Measurements from ENCODE around the gene CNOT11. TPM values are rescaled to one million over a fixed set of nuclear protein-coding genes. Genes with fewer than 3 reads are reported as not detected.

The CNOT11 gene
- total RNA-seq, 2 experiments from 2014 or later, result 39.4 to 46.8 TPM

DNA sequence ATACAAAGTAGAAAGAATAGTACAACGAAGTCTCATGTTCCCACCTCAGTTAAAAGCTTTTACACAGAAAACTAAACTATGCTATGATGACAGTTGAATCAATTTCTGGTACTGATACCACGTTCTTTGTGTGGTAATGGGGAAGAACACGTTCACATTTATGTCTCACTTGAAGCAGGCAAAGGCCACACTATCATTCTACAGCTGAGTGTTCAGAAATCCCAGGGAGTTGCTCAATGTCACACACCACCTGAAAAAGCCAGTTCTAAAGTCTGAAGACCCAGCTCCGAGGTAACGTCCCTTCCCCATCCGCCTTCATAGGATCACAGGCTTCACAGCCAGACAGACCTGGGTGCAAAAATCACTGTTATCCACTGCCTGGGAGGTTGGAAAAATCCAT, 46.9 kb downstream of the CNOT11 start:
- CTCF ChIA-PET, result interaction anchor here (0.7 to 1.3 kb wide), 5 partner anchors 9 to 48 kb away, joined by 3 to 5 read pairs (median 3); partner anchors contain the start of gene RNF149

GRCh38 chr2:101300164-101300563, 47.5 kb downstream of the CNOT11 start:
- Histone ChIP-seq H3K36me3 (ENCODE audit: insufficient read depth, low read length) (peaks cover 27% of the 10 kb centered on the region), H3K4me1 (ENCODE audit: insufficient read depth, low read length) (peaks cover 80% of the 10 kb centered on the region), H3K4me3 (ENCODE audit: low read length) (no peak overlapping the region), H3K27ac (ENCODE audit: low read depth in 1 of 2, low read length in 2 of 2) (no peak overlapping the region), H3K27me3 (ENCODE audit: control insufficient read depth in 1 of 2, insufficient read depth in 2 of 2, low read length in 2 of 2) (no peaks in the 10 kb centered on the region), H3K9me3 (ENCODE audit: control insufficient read depth in 1 of 2, insufficient read depth in 1 of 2, low read length in 2 of 2) (no peaks in the 10 kb centered on the region)
- no peaks in the 10 kb centered on the region for H3K9me3 Mint-ChIP-seq
- TF ChIP-seq, protein P1, sequence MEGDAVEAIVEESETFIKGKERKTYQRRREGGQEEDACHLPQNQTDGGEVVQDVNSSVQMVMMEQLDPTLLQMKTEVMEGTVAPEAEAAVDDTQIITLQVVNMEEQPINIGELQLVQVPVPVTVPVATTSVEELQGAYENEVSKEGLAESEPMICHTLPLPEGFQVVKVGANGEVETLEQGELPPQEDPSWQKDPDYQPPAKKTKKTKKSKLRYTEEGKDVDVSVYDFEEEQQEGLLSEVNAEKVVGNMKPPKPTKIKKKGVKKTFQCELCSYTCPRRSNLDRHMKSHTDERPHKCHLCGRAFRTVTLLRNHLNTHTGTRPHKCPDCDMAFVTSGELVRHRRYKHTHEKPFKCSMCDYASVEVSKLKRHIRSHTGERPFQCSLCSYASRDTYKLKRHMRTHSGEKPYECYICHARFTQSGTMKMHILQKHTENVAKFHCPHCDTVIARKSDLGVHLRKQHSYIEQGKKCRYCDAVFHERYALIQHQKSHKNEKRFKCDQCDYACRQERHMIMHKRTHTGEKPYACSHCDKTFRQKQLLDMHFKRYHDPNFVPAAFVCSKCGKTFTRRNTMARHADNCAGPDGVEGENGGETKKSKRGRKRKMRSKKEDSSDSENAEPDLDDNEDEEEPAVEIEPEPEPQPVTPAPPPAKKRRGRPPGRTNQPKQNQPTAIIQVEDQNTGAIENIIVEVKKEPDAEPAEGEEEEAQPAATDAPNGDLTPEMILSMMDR (IDR thresholded peaks at IDR 0.05), result no peak
- H3K27me3 Mint-ChIP-seq, result no peaks in the 10 kb centered on the region
- H3K36me3 Mint-ChIP-seq (ENCODE audit: low read depth), result peaks cover 59% of the 10 kb centered on the region
- peak overlapping the region; percentile 75 for H3K27ac Mint-ChIP-seq
- peaks cover 95% of the 10 kb centered on the region for H3K4me1 Mint-ChIP-seq (ENCODE audit: low read depth)
- DNase-seq (no peak), ATAC-seq (ENCODE audit: poor library complexity) (peak; percentile 16)
- ChIA-PET CTCF (interaction anchor here (0.7 to 1.3 kb wide), 3 partner anchors 12 to 48 kb away, joined by 3 to 5 read pairs (median 4); no protein-coding TSS in a partner anchor), POLR2A (interaction anchor here (1.0 to 2.3 kb wide), 4 partner anchors 8 to 48 kb away, joined by 3 to 10 read pairs (median 6); partner anchors contain the start of genes CNOT11 and RNF149)
- H3K4me3 Mint-ChIP-seq, result peak overlapping the region; percentile 8
- intact Hi-C loops (cut with DNase I, micrococcal nuclease), result no loop called here

More for the DNA sequence above, 46.9 kb downstream of the CNOT11 start:
- H3K27me3 Mint-ChIP-seq, result no peaks in the 10 kb centered on the region
- no peaks in the 10 kb centered on the region for H3K27me3 ChIP-seq (ENCODE audit: control insufficient read depth in 1 of 2, insufficient read depth in 2 of 2, low read length in 2 of 2)
- H3K4me3 ChIP-seq (ENCODE audit: low read length), result no peak overlapping the region
- ATAC-seq (ENCODE audit: poor library complexity) (no peak), DNase-seq (no peak)
- H3K9me3 ChIP-seq (ENCODE audit: control insufficient read depth in 1 of 2, insufficient read depth in 1 of 2, low read length in 2 of 2), result no peaks in the 10 kb centered on the region
- H3K4me3 Mint-ChIP-seq, result peak overlapping the region; percentile 8
- peaks cover 95% of the 10 kb centered on the region for H3K4me1 Mint-ChIP-seq (ENCODE audit: low read depth)
- no peaks in the 10 kb centered on the region for H3K9me3 Mint-ChIP-seq
- peaks cover 59% of the 10 kb centered on the region for H3K36me3 Mint-ChIP-seq (ENCODE audit: low read depth)
- POLR2A ChIA-PET, result interaction anchor here (1.0 to 2.3 kb wide), 4 partner anchors 9 to 48 kb away, joined by 3 to 10 read pairs (median 6); partner anchors contain the start of genes CNOT11 and RNF149
- H3K36me3 ChIP-seq (ENCODE audit: insufficient read depth, low read length), result peaks cover 32% of the 10 kb centered on the region
- H3K27ac Mint-ChIP-seq, result peak overlapping the region; percentile 75
- H3K27ac ChIP-seq (ENCODE audit: low read depth in 1 of 2, low read length in 2 of 2), result no peak overlapping the region
- TF ChIP-seq, protein P1 (IDR thresholded peaks at IDR 0.05), result no peak
- H3K4me1 ChIP-seq (ENCODE audit: insufficient read depth, low read length), result peaks cover 74% of the 10 kb centered on the region
- intact Hi-C loops (cut with DNase I, micrococcal nuclease), result loop anchor here in 1 of 2 experiments (2.0 kb wide), 1 partner anchor 21 kb away; no protein-coding TSS in a partner anchor

GRCh38 chr2:101300836-101301235, 48.1 kb downstream of the CNOT11 start:
- Histone ChIP-seq H3K4me3 (ENCODE audit: low read length) (no peak overlapping the region), H3K9me3 (ENCODE audit: control insufficient read depth in 1 of 2, insufficient read depth in 1 of 2, low read length in 2 of 2) (no peaks in the 10 kb centered on the region), H3K27ac (ENCODE audit: low read depth in 1 of 2, low read length in 2 of 2) (no peak overlapping the region), H3K27me3 (ENCODE audit: control insufficient read depth in 1 of 2, insufficient read depth in 2 of 2, low read length in 2 of 2) (no peaks in the 10 kb centered on the region), H3K36me3 (ENCODE audit: insufficient read depth, low read length) (peaks cover 32% of the 10 kb centered on the region), H3K4me1 (ENCODE audit: insufficient read depth, low read length) (peaks cover 83% of the 10 kb centered on the region)
- Mint-ChIP-seq H3K4me3 (peak overlapping the region; percentile 16), H3K9me3 (no peaks in the 10 kb centered on the region), H3K4me1 (ENCODE audit: low read depth) (peaks cover 96% of the 10 kb centered on the region), H3K27me3 (no peaks in the 10 kb centered on the region), H3K27ac (peak overlapping the region; percentile 75), H3K36me3 (ENCODE audit: low read depth) (peaks cover 62% of the 10 kb centered on the region)
- TF ChIP-seq, protein P1 (IDR thresholded peaks at IDR 0.05), result no peak
- ChIA-PET CTCF (no interaction called here), POLR2A (interaction anchor here (1.9 to 2.3 kb wide), 2 partner anchors 8 to 48 kb away, joined by 5 to 8 read pairs; partner anchors contain the start of genes CNOT11 and RNF149)
- intact Hi-C loops (cut with DNase I, micrococcal nuclease), result no loop called here
- ATAC-seq (ENCODE audit: poor library complexity), result no peak
- no peak for DNase-seq
